Measurements from ENCODE around the gene PUSL1. TPM values are rescaled to one million over a fixed set of nuclear protein-coding genes. Genes with fewer than 3 reads are reported as not detected.
A peak's percentile ranks its signal among the peaks of the same experiment; 100 is the strongest.

The PUSL1 gene
- total and polyA plus RNA-seq, 5 donors from 2014 or later: 17.7 to 21.0 (median 18.9) TPM

DNA sequence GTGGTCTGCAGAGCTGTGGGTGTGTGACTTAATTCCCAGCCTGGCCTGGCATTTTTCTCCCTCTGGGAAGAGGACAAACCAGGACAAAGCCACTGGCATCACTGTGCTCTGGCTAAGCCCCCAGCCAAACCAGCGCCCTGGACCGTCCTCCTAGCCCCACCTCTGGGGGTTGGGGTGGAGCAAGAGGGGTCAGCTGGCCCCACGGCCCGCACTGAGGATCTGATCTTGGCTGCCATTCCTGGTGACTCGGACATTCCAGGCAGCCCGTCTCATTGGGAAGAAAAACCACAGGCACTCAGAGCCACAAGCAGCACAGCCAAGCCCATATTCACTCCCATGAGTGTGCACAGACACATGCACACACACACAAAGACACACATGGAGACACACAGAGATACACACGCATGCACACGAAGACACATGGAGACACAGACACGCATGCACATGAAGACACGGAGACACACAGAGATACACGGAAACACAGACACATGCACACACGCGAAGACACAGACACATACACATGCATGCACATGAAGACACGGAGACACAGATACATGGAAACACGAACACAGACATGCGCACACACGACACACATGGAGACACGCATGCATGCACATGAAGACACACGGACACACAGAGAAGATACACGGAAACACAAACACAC is 52.2 kb downstream of the PUSL1 start:
- H3K36me3 Mint-ChIP-seq: no peaks in the 10 kb centered on the region
- no peaks in the 10 kb centered on the region for H3K9me3 Mint-ChIP-seq
- peaks cover 22% of the 10 kb centered on the region for H3K27me3 Mint-ChIP-seq
- no peaks in the 10 kb centered on the region for H3K9me3 ChIP-seq (ENCODE audit: control insufficient read depth in 2 of 2, low read length in 2 of 2)
- H3K27me3 ChIP-seq (ENCODE audit: control insufficient read depth, insufficient read depth, low read length): no peaks in the 10 kb centered on the region
- no peak overlapping the region for H3K27ac ChIP-seq (ENCODE audit: insufficient read depth, low read length, poor library complexity, severe bottlenecking)
- H3K4me3 ChIP-seq (ENCODE audit: low read depth, low read length): no peak overlapping the region
- no peak for DNase-seq
- no peaks in the 10 kb centered on the region for H3K36me3 ChIP-seq (ENCODE audit: control insufficient read depth, insufficient read depth, low read length)
- peak overlapping the region in 1 of 4 donors; percentile 0 for H3K4me3 Mint-ChIP-seq
- H3K27ac Mint-ChIP-seq: no peak overlapping the region
- H3K4me1 ChIP-seq (ENCODE audit: control insufficient read depth, insufficient read depth, low read length, poor library complexity, severe bottlenecking): peaks cover 8% of the 10 kb centered on the region
- no peak for ATAC-seq (ENCODE audit: low read depth in 2 of 2)
- peaks cover 0 to 3% (median 1%) of the 10 kb centered on the region in 4 donors for H3K4me1 Mint-ChIP-seq

Other genes starting within 250 kb of the PUSL1 start
- gene RNF223, start 234.3 kb upstream of the PUSL1 start, total RNA-seq: not detected
- not detected for gene RNF223, start 234.3 kb upstream of the PUSL1 start, polyA plus RNA-seq
- 20.0 TPM for gene C1orf159, start 192.5 kb upstream of the PUSL1 start, total RNA-seq
- gene C1orf159, start 192.5 kb upstream of the PUSL1 start, polyA plus RNA-seq: 1 to 10 TPM; 3.0 to 6.3 (median 4.7) TPM
- not detected for gene TTLL10, start 134.7 kb upstream of the PUSL1 start, total RNA-seq
- not detected for gene TTLL10, start 134.7 kb upstream of the PUSL1 start, polyA plus RNA-seq
- gene TNFRSF18, start 102.0 kb upstream of the PUSL1 start, total RNA-seq: 47.8 TPM
- 10 to 100 TPM; 17.4 to 54.5 (median 25.2) TPM for gene TNFRSF18, start 102.0 kb upstream of the PUSL1 start, polyA plus RNA-seq
- 65.8 TPM for gene TNFRSF4, start 94.4 kb upstream of the PUSL1 start, total RNA-seq
- 10 to 100 TPM; 19.0 to 50.2 (median 32.2) TPM for gene TNFRSF4, start 94.4 kb upstream of the PUSL1 start, polyA plus RNA-seq
- gene SDF4, start 76.6 kb upstream of the PUSL1 start, total RNA-seq: 165 TPM
- 100 to 1,000 TPM in 2 of 4 donors, 10 to 100 TPM in 2; 70.3 to 113 (median 91.6) TPM for gene SDF4, start 76.6 kb upstream of the PUSL1 start, polyA plus RNA-seq
- 10.0 TPM for gene B3GALT6, start 76.4 kb upstream of the PUSL1 start, total RNA-seq
- 10 to 100 TPM in 1 of 4 donors, 1 to 10 TPM in 3; 4.0 to 11.5 (median 7.3) TPM for gene B3GALT6, start 76.4 kb upstream of the PUSL1 start, polyA plus RNA-seq
- gene C1QTNF12, start 61.9 kb upstream of the PUSL1 start, total RNA-seq: 6.2 TPM
- gene C1QTNF12, start 61.9 kb upstream of the PUSL1 start, polyA plus RNA-seq: under 1 TPM in 1 of 4 donors, not detected in 3; 0.39 TPM
- 56.4 TPM for gene UBE2J2, start 34.7 kb upstream of the PUSL1 start, total RNA-seq
- 10 to 100 TPM; 72.9 to 97.5 (median 85.4) TPM for gene UBE2J2, start 34.7 kb upstream of the PUSL1 start, polyA plus RNA-seq
- gene SCNN1D, start 28.2 kb upstream of the PUSL1 start, total RNA-seq: 4.0 TPM
- gene SCNN1D, start 28.2 kb upstream of the PUSL1 start, polyA plus RNA-seq: not detected
- 75.5 TPM for gene ACAP3, start 667 bp upstream of the PUSL1 start, total RNA-seq
- 1 to 10 TPM; 2.7 to 9.0 (median 4.1) TPM for gene ACAP3, start 667 bp upstream of the PUSL1 start, polyA plus RNA-seq
- gene INTS11, start 16.1 kb downstream of the PUSL1 start, total RNA-seq: 138 TPM
- gene INTS11, start 16.1 kb downstream of the PUSL1 start, polyA plus RNA-seq: 10 to 100 TPM; 66.2 to 74.0 (median 67.8) TPM
- gene CPTP, start 16.2 kb downstream of the PUSL1 start, total RNA-seq: 27.0 TPM
- 10 to 100 TPM; 21.4 to 40.1 (median 32.6) TPM for gene CPTP, start 16.2 kb downstream of the PUSL1 start, polyA plus RNA-seq
- 2.0 TPM for gene TAS1R3, start 22.7 kb downstream of the PUSL1 start, total RNA-seq
- gene TAS1R3, start 22.7 kb downstream of the PUSL1 start, polyA plus RNA-seq: under 1 TPM in 2 of 4 donors, not detected in 2; 0.06 to 0.11 TPM
- 40.0 TPM for gene DVL1, start 40.8 kb downstream of the PUSL1 start, total RNA-seq
- gene DVL1, start 40.8 kb downstream of the PUSL1 start, polyA plus RNA-seq: 1 to 10 TPM in 1 of 4 donors, under 1 TPM in 3; 0.43 to 1.1 (median 0.82) TPM
- 0.17 TPM for gene MXRA8, start 50.0 kb downstream of the PUSL1 start, total RNA-seq
- gene MXRA8, start 50.0 kb downstream of the PUSL1 start, polyA plus RNA-seq: not detected
- gene AURKAIP1, start 66.6 kb downstream of the PUSL1 start, total RNA-seq: 76.0 TPM
- gene AURKAIP1, start 66.6 kb downstream of the PUSL1 start, polyA plus RNA-seq: 100 to 1,000 TPM; 145 to 190 (median 164) TPM
- 287 TPM for gene CCNL2, start 90.7 kb downstream of the PUSL1 start, total RNA-seq
- 10 to 100 TPM; 17.6 to 24.6 (median 21.4) TPM for gene CCNL2, start 90.7 kb downstream of the PUSL1 start, polyA plus RNA-seq
- 83.4 TPM for gene MRPL20, start 98.7 kb downstream of the PUSL1 start, total RNA-seq
- gene MRPL20, start 98.7 kb downstream of the PUSL1 start, polyA plus RNA-seq: 100 to 1,000 TPM; 162 to 188 (median 178) TPM
- not detected for gene ANKRD65, start 112.7 kb downstream of the PUSL1 start, total RNA-seq
- under 1 TPM in 1 of 4 donors, not detected in 3; 0.14 TPM for gene ANKRD65, start 112.7 kb downstream of the PUSL1 start, polyA plus RNA-seq
- not detected for gene VWA1, start 127.1 kb downstream of the PUSL1 start, total RNA-seq
- not detected for gene VWA1, start 127.1 kb downstream of the PUSL1 start, polyA plus RNA-seq
- gene ATAD3C, start 141.1 kb downstream of the PUSL1 start, total RNA-seq: 3.4 TPM
- 1 to 10 TPM in 3 of 4 donors, under 1 TPM in 1; 0.65 to 4.2 (median 2.3) TPM for gene ATAD3C, start 141.1 kb downstream of the PUSL1 start, polyA plus RNA-seq
- 39.4 TPM for gene ATAD3B, start 163.2 kb downstream of the PUSL1 start, total RNA-seq
- gene ATAD3B, start 163.2 kb downstream of the PUSL1 start, polyA plus RNA-seq: 1 to 10 TPM; 2.3 to 5.2 (median 3.0) TPM
- gene ATAD3A, start 203.6 kb downstream of the PUSL1 start, total RNA-seq: 20.0 TPM
- 1 to 10 TPM; 6.2 to 8.1 (median 7.5) TPM for gene ATAD3A, start 203.6 kb downstream of the PUSL1 start, polyA plus RNA-seq
- gene TMEM240, start 232.0 kb downstream of the PUSL1 start, total RNA-seq: not detected
- not detected for gene TMEM240, start 232.0 kb downstream of the PUSL1 start, polyA plus RNA-seq

Measured in CD4-positive, CD25-positive, alpha-beta regulatory T cell (primary cell).